ENCODE data around the gene TMEFF2. TPM values are rescaled to one million over a fixed set of nuclear protein-coding genes. Genes with fewer than 3 reads are reported as not detected.

TMEFF2 gene
- total and polyA plus RNA-seq, 2 experiments from 2014 or later, result 1.7 to 2.2 TPM

DNA sequence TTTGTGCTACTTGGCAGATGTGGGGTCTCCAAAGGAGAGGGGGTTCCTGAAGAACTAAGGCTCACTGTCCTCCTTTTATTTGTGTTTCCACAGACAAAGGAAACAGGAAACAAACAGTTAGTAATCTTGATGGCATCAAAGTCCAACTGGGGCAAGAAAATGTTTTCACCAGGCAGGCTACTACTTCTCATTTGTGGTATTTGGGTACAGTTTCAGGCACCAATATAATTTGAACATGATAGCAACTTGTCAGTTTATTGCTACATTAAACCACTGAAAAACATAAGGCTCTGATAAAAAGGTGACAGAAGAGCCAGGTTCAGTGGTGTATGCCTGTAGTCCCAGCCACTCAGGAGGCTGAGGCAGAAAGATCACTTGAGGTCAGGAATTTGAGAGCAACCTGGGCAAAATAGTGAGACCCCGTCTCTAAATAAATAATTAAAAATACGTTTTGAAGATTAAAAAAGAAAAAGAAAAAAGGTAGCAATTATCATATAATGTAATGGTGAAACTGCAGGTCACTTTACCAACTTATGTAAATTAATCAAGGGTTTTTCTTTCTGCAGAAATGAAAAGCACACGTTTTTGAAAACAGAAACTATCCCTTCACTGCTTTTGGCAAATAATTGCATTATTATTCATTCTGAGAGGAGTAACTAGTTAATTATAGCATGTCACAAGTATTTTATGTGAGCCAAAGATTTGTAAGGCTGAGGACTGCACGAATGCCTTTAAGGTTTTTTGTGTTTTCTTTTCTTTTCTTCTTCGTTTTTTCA is 190.4 kb downstream of the TMEFF2 start:
- Histone ChIP-seq H2AFZ (no peak overlapping the region), H3K4me3 (no peak overlapping the region), H3K27me3 (ENCODE audit: insufficient read depth) (no peaks in the 10 kb centered on the region), H3K9me2 (ENCODE audit: insufficient read depth) (no peaks in the 10 kb centered on the region), H3K27ac (ENCODE audit: low read depth) (no peak overlapping the region), H3K4me1 (ENCODE audit: insufficient read depth) (peaks cover 7% of the 10 kb centered on the region; the same call in 1 of the 2 replicates), H3K79me2 (replicated peaks; ENCODE audit: insufficient read depth) (no peaks in the 10 kb centered on the region), H3K4me2 (no peak overlapping the region), H3F3A (replicated peaks; ENCODE audit: low read depth) (no peaks in the 10 kb centered on the region), H4K20me1 (replicated peaks; ENCODE audit: insufficient read depth) (no peaks in the 10 kb centered on the region), H3K36me3 (ENCODE audit: insufficient read depth) (no peaks in the 10 kb centered on the region)
- H3K4me1 Mint-ChIP-seq, result peaks cover 33% of the 10 kb centered on the region
- TF ChIP-seq CREB1 (CRISPR knock-in tag; IDR thresholded peaks at IDR 0.05; ENCODE audit: low read depth), result no peak
- TF ChIP-seq, protein P1, sequence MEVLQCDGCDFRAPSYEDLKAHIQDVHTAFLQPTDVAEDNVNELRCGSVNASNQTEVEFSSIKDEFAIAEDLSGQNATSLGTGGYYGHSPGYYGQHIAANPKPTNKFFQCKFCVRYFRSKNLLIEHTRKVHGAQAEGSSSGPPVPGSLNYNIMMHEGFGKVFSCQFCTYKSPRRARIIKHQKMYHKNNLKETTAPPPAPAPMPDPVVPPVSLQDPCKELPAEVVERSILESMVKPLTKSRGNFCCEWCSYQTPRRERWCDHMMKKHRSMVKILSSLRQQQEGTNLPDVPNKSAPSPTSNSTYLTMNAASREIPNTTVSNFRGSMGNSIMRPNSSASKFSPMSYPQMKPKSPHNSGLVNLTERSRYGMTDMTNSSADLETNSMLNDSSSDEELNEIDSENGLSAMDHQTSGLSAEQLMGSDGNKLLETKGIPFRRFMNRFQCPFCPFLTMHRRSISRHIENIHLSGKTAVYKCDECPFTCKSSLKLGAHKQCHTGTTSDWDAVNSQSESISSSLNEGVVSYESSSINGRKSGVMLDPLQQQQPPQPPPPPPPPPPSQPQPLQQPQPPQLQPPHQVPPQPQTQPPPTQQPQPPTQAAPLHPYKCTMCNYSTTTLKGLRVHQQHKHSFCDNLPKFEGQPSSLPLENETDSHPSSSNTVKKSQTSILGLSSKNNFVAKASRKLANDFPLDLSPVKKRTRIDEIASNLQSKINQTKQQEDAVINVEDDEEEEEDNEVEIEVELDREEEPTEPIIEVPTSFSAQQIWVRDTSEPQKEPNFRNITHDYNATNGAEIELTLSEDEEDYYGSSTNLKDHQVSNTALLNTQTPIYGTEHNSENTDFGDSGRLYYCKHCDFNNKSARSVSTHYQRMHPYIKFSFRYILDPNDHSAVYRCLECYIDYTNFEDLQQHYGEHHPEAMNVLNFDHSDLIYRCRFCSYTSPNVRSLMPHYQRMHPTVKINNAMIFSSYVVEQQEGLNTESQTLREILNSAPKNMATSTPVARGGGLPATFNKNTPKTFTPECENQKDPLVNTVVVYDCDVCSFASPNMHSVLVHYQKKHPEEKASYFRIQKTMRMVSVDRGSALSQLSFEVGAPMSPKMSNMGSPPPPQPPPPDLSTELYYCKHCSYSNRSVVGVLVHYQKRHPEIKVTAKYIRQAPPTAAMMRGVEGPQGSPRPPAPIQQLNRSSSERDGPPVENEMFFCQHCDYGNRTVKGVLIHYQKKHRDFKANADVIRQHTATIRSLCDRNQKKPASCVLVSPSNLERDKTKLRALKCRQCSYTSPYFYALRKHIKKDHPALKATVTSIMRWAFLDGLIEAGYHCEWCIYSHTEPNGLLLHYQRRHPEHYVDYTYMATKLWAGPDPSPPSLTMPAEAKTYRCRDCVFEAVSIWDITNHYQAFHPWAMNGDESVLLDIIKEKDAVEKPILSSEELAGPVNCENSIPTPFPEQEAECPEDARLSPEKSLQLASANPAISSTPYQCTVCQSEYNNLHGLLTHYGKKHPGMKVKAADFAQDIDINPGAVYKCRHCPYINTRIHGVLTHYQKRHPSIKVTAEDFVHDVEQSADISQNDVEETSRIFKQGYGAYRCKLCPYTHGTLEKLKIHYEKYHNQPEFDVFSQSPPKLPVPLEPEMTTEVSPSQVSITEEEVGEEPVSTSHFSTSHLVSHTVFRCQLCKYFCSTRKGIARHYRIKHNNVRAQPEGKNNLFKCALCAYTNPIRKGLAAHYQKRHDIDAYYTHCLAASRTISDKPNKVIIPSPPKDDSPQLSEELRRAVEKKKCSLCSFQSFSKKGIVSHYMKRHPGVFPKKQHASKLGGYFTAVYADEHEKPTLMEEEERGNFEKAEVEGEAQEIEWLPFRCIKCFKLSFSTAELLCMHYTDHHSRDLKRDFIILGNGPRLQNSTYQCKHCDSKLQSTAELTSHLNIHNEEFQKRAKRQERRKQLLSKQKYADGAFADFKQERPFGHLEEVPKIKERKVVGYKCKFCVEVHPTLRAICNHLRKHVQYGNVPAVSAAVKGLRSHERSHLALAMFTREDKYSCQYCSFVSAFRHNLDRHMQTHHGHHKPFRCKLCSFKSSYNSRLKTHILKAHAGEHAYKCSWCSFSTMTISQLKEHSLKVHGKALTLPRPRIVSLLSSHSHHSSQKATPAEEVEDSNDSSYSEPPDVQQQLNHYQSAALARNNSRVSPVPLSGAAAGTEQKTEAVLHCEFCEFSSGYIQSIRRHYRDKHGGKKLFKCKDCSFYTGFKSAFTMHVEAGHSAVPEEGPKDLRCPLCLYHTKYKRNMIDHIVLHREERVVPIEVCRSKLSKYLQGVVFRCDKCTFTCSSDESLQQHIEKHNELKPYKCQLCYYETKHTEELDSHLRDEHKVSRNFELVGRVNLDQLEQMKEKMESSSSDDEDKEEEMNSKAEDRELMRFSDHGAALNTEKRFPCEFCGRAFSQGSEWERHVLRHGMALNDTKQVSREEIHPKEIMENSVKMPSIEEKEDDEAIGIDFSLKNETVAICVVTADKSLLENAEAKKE (CRISPR knock-in tag; IDR thresholded peaks at IDR 0.05), result no peak
- TF ChIP-seq NANOG (IDR thresholded peaks at IDR 0.05; ENCODE audit: borderline replicate concordance), result no peak
- TF ChIP-seq, protein P2, sequence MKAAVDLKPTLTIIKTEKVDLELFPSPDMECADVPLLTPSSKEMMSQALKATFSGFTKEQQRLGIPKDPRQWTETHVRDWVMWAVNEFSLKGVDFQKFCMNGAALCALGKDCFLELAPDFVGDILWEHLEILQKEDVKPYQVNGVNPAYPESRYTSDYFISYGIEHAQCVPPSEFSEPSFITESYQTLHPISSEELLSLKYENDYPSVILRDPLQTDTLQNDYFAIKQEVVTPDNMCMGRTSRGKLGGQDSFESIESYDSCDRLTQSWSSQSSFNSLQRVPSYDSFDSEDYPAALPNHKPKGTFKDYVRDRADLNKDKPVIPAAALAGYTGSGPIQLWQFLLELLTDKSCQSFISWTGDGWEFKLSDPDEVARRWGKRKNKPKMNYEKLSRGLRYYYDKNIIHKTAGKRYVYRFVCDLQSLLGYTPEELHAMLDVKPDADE (IDR thresholded peaks at IDR 0.05), result no peak
- no peak overlapping the region for H3K4me3 Mint-ChIP-seq
- DNase-seq (ENCODE audit: low spot score) (no peak), ATAC-seq (no peak)
- H3K27me3 Mint-ChIP-seq (ENCODE audit: insufficient read depth, low read depth, poor library complexity), result peaks cover 3% of the 10 kb centered on the region
- H3K9me3 Mint-ChIP-seq, result no peaks in the 10 kb centered on the region; the same call in 2 of the 3 replicates
- H3K36me3 Mint-ChIP-seq (ENCODE audit: low read depth), result no peaks in the 10 kb centered on the region; the same call in 2 of the 3 replicates
- H3K27ac Mint-ChIP-seq, result peak overlapping the region; percentile 45; the same call in 1 of the 2 replicates
